Measurements from ENCODE around the gene MPND.
"Not testable (repeated sequence)": the region's sequence is repeated elsewhere in the genome, so short reads cannot be mapped to it uniquely, and the experiment has no call there.

The MPND gene

DNA sequence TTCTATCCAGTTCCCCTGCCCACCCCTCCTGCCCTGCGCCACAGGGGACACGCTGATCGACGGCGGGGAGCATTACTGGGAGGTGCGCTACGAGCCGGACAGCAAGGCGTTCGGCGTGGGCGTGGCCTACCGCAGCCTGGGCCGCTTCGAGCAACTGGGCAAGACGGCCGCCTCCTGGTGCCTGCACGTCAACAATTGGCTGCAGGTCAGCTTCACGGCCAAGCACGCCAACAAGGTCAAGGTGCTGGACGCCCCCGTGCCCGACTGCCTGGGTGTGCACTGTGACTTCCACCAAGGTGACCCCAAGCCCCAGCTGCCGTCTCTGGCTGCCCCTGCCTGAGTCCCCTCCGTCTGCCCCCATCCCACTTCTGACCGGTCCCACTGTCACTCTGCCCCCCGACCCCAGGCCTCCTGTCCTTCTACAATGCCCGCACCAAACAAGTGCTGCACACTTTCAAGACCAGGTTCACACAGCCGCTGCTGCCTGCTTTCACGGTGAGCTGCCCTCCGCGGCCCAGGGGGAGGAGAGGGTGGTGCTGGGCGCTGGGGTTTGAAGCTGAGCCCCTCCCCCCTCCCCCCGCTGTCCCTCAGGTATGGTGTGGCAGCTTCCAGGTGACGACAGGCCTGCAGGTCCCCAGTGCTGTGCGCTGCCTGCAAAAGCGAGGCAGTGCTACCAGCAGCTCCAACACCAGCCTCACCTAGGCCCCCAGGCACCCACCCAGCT, 20.3 kb upstream of the MPND start:
- no peak for DNase-seq

DNA sequence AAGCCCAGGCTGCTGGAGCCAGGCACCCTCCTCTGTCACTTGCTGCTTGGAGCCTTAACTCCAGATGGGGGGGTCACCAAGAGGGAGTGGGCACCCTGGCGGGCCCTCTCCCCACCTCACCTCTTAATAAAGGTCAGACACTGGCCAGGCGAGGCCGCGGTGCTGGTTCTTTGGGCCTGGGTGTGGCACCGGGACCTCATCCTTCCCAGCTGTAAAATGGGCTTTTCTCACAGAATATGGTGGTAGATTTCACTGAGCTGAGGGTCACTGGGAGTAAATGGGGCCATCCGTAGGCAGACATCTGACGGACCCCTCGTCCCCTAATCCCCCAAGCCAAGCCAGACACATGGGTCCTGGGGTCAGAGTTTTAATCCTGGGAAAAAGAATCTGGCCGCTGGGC, 19.7 kb upstream of the MPND start:
- DNase-seq, result no peak

DNA sequence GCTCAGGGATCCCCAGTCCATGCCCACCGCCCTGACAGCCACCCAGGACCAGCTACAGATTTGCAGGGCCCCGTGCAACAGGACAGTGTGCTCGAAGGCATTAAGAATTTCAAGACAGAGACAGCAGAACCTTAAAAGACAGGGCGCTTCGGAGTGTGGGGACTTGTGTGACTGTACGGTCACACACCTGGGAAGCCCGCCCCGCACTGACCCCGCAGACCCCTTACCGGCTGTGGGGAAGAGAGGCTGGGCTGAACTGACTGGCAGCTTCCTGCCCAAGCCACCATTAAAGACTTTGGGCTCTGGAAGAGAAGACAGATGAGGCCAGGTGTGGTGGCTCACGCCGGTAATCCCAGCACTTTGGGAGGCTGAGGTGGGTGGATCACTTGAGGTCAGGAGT, 19.1 kb upstream of the MPND start:
- no peak for DNase-seq

DNA sequence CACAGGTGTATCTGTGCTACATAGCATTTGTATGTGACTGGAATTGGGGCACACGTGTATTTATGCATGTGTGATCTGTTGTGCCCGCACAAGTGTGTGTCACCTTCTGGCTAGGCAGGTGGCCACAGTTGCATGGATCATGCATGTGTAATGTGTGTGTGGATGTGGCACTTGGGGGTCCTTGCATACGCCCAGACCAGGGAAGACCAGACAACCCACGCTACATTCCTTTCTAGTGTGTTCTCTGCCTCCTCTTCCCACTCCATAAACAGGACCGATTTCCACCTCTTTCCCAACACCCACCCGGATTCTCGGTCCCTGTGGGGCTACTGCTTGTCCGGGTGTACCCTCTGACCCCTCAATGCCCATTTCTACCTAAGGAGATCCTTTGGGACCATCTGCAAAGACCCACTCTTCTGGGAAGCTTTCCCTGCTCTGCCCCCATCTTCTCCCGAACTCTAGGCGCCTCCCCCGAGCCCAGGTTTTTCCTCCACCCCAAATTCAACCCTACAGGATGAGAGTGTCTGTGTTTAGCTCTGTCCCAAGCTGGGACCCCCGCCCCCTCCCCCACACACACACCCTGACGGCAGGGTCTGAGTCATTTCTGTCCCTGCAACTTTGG, 17.0 kb upstream of the MPND start:
- DNase-seq, result no peak

DNA sequence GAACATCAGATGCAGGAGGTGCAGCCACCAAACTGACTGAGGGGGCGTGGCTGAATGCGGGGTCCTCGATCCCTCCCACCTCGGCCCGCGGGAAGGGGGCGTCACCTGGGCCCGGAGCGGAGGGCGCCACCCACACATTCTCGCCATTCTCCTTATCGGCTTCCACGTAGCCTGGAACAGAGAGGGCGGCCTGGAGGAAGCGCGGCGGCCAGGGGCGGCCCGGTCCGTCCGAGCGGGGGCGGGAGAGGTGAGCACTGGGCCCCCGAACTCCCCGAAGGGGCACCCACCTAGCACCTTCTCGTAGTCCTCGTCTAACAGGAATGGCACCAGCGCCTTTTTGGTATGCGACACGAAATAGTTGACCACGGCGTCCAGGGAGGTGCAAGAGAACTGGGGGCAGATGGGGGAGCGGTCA, 16.5 kb upstream of the MPND start:
- peak; percentile 24 for DNase-seq

DNA sequence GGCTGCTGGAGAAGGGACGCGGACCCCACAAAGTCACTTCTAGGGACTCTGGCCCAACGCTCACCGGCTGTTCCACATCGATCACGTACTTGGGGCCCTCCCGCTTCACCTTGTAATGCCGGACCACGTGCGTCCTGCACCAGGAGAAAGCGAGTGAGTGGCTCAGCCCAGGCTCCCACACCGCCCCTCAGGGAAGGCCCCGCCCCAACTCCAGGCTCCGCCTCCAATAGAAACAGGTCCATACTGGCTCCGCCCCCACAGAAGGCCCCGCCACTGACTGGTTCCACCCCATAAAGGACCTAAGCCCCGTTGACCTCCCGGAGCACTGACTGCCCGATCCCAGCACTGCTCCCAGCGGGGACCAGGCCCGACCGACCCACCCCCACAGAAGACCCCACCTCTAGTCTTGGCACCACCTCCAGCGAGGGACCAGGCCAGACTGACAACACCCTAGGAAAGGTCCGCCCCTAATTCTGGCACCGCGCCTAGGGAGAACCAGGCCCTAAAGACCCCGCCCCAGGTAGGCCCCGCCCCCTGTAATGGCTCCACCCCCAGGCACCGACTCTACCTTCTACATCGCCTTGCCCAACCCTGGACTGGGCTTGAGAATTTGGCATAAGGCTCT, 16.0 kb upstream of the MPND start:
- peak; percentile 81 for DNase-seq

DNA sequence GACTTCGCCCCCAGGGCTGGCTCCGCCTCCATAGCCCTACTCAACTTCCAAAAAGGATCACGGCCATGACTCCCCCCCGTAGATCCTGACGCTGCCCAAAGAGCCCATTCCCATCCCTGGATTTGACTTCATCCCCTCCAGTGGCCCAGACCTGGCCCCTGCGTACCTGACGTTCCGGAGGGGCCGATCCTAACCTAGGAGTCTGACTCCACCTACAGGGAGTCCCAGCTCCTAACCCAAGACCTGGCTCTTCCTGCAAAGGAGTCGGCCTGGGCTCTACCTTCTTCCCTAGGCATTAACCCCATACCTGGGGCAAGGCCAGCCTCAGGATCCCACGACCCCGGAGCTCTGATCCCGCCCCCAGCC, 15.5 kb upstream of the MPND start:
- DNase-seq, result no peak

DNA sequence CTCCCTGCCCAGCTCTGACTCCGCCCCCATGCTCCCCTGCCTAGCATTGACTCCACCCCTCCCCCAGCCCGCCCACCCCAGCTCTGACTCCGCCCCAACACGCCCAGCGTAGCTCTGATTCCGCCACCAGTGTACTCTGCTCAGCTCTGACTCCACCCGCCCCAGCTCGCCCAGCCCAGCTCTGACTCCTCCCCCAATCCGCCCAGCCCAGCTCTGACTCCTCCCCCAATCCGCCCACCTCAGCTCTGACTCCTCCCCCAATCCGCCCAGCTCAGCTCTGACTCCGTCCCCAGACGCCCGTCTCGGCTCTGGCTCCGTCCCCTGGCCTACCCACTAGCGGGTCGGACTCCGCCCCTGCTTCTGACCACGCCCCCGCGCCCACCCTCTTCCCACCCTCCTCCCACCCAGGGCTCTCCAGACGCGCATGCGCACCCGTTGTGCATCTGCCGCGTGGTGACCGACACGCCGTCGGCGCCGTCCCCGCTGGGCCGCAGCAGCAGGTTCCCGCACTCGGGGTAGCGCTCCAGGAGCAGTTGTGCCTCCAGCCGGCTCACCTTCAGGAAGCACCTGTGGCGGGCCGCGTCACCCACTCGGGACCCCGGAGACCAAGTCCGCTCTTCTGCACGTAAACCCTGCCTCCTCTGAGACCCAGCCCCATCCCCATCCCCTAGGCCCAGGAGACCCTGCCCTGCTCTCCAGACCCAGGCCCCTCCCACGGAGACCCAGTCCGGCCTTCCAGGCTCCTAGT, 14.9 kb upstream of the MPND start:
- peak; percentile 98 for DNase-seq

DNA sequence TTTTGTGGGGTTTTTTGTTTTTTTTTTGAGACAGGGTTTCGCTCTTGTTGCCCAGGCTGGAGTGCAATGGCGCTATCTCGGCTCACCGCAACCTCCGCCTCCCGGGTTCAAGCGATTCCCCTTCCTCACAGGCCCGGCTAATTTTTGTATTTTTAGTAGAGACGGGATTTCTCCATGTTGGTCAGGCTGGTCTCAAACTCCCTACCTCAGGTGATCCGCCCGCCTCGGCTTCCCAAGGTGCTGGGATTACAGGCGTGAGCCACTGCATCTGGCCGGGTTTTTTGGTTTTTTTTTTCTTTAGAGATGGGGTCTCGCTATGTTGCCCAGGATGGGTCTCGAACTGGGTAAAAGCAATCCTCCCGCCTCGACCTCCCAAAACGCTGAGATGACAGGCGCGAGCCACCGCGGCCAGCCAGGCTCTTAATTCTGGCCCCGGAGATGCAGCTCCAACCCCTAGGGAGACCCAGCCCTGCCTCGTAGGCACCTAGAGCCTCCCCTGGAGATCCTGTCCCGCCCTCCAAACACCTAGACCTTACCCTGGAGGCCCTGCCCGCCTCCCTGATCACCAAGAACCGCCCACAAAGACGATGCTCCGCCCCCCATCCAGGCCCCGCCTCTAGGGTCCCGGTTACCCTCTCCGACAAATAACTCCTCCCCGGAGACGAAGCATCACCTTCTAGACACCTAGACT, 14.2 kb upstream of the MPND start:
- peak; percentile 63 for DNase-seq

DNA sequence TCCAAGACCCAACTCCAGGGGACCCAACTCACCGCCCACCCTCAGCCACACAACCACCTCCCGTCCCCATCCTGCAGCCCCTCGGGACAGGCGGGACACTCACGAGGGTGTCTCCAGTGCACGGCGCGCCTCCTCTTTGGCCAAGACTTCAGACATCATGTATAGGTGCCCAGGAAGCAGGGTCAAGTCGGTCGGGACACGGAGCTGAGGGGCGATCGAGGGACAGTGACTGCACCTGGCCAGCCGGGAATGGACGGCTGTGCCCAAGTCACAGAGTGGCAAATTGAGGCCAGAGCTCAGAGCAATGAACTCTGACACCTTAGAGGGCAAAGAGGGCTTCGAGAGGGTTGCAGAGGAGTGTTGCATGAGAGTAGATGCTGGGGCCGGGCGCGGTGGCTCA, 13.5 kb upstream of the MPND start:
- DNase-seq, result no peak

DNA sequence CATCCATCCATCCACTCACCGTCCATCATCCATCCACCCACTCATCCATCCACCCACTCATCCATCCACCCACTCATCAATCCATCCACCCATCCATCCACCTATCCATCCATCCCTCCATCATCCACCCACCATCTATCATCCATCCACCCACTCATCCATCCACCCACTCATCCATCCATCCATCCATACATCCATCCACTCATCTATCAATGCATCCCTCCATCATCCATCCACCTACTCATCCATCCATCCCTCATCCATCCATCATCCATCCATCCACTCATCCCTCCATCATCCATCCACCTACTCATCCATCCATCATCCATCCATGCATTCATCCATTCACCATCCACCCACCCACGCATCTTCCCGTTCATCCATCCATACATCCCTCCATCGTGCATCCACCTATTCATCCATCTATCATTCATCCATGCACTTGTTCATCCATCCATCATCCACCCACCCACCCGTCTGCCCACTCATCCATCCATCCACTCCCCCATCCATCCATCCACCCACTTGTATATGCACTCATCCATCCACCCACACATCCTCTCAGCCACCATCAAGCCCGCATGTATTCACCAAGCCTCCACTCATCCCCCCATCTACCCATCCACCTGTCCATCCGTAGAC, 8.3 kb upstream of the MPND start:
- DNase-seq, result no peak

DNA sequence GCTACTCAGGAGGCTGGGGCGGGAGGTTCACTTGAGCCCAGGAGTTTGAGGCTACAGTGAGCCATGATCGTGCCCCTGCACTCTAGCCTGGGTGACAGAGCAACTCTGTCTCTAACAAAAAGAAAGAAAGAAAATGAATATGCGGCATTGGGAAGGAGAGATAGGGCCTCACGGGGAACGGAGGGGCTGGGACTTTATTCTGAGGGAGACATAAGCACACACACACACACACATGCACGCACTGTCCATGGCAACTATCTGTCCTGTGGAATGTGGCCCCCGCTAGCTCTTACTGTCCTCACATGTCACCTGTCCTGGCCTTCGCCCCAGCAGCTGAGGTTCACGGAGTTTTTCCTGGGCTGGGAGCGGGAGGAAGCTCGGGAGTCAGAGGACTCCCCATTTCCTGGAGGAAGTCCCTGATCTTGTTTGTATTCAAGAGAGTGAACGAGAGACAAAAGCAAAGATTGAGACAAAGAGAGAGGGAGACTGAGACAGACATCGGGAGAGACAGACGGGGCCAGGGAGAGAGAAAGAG, 5.4 kb upstream of the MPND start:
- no peak for DNase-seq

DNA sequence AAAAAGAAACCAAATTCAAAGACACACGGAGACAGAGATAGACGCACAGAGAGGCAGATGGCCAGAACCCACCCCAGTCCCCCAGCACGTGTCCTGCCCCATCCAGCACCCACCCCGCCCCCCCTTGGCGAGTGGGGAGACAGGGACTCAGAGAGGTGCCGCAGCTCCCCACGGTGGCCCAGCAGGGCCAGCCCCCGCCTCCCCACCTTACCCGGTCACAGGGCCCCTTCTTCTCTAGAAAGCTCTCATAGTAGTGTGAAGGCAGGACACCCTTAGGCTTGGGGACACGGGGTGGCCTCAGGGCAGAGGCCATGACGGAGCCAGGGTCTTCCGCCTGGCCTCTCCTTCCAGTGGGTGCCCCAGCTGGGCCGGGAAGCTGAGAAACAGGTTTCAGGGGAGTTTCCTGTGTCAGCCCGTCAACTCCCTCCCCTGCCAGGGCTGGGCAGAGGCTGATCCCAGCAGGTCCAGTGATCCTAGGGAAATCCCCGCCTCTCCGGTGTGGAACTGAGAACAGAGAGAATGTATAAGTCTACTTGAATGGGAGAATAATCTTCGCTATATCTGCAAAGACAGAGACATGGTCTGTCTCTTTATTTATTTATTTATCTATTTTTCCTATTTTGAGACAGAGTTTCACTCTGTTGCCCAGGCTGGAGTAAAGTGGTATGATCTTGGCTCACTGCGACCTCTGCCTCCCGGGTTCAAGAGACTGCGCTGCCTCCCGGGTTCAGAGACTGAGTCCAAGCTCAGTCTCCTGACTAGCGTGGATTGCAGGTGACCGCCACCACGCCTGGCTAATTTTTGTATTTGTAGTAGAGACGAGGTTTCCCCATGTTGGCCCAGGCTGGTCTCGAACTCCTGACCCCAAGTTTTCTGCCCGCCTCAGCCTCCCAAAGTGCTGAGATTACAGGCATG, 4.7 kb upstream of the MPND start, which contains the start of gene STAP2:
TSS of gene STAP2 (minus strand) at position 387 of the 915 bp plus-strand sequence. CDS start at position 313, 74 bp downstream.
- peak; percentile 38 for DNase-seq

DNA sequence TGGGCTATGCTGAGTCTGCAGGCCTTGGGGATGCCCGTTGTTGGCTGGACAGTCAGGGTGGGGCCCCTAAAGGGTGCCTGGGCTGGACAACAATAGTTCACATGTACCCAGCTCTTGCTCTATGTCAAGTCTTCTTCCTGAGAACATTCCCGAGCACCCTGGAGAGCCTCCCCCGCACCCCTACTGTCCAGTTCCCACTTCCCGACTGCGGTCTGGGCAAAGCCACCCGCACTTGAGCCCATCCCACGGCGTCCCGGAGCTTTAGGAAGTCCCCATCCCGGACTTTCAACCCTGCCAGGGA, 1.1 kb upstream of the MPND start:
- no peak for DNase-seq

DNA sequence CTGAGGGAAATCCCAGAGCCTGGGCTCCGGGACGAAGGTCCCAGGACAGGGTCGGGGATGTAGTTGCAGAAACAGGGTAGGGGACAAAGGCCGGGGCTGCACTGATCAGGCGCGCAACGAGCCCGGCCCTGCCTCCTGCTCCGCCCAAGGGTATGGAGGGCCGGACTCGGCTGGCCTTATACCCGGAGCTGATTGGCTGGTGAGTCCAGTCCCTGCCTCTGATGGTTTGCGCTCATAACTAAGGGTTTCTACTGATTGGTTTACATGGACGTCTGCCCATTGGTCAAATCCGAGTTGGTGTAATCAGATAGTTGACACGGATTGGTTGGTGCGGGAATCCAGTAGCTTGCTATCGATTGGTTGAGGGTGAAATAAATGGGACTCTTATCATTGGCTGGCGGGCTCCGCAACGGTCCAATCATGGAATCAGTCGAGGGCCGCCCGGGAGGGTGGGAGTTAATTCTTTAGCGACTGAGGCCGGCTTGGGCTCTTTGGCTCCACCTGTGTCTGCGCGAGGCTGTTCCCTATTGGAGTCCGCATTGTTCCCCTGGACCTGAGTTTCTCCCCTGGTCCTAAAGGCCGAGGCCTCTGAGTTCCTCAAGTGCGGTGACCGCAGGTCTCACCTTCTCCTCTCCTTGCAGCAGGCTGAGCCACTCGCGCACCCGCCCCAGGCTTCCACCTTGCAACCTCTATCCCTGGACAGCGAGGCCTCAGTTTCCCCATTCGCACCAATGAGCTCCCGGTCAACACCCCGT, 570 bp upstream of the MPND start:
- peak; percentile 85 for DNase-seq

DNA sequence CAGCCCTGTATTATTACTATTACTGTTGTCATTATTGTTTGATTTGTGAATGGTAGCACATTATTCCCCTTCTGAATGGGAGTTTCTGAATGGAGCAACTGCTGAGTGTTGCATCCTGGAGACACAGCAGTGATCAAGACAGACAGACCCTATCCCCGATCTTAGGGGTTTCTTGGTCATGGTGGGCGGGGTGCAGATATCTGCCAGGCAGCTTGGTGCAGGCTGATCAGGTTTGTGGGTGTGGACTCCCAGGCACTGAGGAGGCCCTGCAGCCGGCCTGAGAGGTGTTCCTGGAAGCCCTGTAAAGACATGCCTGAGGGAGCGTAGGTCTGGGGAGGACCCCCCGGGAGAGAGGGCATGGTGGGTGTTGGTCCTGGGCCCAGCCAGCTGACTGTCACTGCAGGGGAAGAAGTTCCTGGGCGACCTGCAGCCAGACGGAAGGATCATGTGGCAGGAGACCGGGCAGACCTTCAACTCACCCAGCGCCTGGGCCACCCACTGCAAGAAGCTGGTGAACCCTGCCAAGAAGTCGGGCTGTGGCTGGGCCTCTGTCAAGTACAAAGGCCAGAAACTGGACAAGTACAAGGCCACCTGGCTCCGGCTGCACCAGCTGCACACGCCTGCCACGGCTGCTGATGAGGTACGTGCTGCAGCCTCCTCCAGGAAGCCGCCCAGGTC, 2.1 kb downstream of the MPND start:
- no peak for DNase-seq

DNA sequence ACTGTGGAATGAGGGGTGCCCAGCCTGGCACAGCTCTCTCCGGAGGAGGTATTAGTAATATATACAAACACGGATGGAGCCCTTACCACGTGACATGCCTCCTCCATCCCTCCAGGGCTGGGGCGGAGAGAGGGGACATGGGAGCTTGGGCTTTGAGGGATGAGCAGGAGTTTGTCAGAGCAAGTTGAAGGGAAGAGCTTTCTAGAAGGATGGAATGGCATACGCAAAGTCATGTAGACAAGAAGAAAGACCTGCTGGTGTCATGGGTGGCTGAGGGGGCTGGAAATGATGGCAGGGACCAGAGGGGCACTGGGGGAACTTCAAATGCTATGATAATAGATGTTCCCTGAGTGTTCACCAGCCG, 2.6 kb downstream of the MPND start:
- DNase-seq, result no peak

DNA sequence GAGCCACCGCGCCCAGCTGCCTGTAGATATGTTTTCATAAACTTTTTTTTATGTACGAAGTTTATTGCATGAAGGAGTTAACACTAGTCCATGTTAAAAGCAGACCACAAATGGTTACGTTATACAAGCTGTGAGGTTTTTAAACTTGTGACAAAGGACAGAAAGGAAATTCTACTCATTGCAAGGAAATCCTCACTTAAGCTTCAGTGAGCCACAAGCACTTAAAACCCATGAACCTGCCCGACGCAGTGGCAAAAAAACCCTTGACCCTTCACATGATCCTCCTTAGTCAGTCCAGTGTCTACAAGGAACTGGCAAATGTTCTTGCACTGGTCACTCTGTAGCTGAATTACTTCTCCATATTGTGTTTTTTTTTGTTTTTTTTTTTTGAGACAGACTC, 4.2 kb downstream of the MPND start:
- DNase-seq, result no peak

DNA sequence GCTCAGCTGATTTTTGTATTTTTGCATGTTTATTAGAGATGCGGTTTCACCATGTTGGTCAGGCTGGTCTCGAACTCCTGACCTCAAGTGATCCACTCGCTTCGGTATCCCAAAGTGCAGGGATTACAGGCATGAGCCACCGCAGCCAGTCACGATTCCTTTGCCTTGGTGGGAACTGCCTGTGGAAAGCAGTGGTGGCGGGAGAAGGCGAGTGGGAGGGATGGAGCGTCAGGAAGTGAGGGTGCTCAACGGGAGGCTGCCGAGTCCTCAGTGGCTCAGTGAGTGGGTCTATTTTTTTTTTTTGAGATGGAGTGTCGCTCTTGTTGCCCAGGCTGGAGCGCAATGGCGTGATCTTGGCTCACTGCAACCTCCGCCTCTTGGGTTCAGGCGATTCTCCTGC, 5.9 kb downstream of the MPND start:
- DNase-seq, result not testable (repeated sequence)

DNA sequence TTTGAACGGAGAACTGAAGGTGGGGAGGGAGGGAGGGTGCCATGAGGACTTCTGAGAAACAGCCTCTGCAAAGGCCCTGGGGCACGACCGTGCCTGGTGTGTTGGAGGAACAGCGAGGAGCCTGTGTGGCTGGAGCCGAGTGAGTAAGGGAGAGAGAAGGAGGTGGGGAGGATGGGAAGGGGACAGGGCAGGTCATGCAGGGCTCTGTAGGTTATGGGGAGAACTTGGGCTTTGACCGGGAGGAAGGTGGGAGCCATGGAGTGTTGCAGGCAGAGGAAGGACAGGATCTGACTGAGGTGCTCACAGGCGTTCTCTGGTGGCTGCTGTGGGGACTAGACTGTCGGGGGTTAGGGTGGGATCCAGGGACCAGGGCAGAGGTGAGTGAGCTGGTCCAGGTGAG, 6.7 kb downstream of the MPND start:
- no peak for DNase-seq

Data from stimulated activated CD4-positive, alpha-beta T cell treated with anti-CD3 and anti-CD28 coated beads, Interleukin-4, amount 100 ng/mL, for 1 hour (primary cell).